Esophagus muscularis mucosa (tissue), 3 donors: ENCODE data around the gene CD46.

Source experiments
- POLR2AphosphoS5 ChIP-seq, 2 donors: sonication (generic); formaldehyde crosslinking; IDR thresholded peaks; one replicate each; pipeline ENCODE4 v1.6.1; 2017; ENCODE audit warnings: antibody characterized with exemption in 2 of 2
- TF ChIP-seq, protein P1 (sequence below), 3 experiments: fragments of 200-600 bp in 2 of 3; fragments of 450-650 bp in 1 of 3; sonication (generic) in 2 of 3; IDR thresholded peaks; one replicate each; pipeline ENCODE4 v1.5.1; 2017 to 2019; ENCODE audit warnings: antibody characterized with exemption in 3 of 3, mild to moderate bottlenecking in 2 of 3, moderate library complexity in 1 of 3

DNA sequence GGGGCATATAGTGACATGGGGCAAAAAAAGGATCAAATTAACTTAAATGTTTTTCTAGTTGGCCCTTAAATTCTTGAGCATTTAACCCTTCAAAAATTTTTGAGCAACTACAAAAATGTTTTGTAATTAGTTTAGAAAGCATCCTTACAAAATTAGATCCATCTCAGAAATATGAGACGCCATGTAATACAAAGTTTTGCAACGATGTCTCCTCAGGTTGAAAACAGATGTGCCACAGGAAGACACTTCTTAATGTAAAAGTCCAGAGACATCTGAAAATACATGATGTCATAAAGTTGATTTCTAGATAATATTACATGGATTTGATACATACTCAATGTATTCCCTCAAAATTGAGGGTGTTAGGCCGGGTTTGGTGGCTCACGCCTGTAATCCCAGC lies 37.5 kb downstream of the CD46 start:
- TF ChIP-seq, protein P1, sequence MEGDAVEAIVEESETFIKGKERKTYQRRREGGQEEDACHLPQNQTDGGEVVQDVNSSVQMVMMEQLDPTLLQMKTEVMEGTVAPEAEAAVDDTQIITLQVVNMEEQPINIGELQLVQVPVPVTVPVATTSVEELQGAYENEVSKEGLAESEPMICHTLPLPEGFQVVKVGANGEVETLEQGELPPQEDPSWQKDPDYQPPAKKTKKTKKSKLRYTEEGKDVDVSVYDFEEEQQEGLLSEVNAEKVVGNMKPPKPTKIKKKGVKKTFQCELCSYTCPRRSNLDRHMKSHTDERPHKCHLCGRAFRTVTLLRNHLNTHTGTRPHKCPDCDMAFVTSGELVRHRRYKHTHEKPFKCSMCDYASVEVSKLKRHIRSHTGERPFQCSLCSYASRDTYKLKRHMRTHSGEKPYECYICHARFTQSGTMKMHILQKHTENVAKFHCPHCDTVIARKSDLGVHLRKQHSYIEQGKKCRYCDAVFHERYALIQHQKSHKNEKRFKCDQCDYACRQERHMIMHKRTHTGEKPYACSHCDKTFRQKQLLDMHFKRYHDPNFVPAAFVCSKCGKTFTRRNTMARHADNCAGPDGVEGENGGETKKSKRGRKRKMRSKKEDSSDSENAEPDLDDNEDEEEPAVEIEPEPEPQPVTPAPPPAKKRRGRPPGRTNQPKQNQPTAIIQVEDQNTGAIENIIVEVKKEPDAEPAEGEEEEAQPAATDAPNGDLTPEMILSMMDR (IDR thresholded peaks at IDR 0.05) = no peak
- TF ChIP-seq POLR2AphosphoS5 (IDR thresholded peaks at IDR 0.05) = no peak
